K562 (cell line): Measurements from ENCODE around the gene OBSCN. TPM values are rescaled to one million over a fixed set of nuclear protein-coding genes. Genes with fewer than 3 reads are reported as not detected.
A peak's percentile ranks its signal among the peaks of the same experiment; 100 is the strongest.

Experiments
- ATAC-seq: fragments of 200-7000 bp; cut with Tn5 transposase; 3 replicates; pipeline ENCODE4 v1.9.1; 2020; ENCODE audit warnings: moderate library complexity
- BruUV-seq: library from RNA; stranded (reverse); fragments of 400-500 nt; replicated peaks from 2 replicates; lab custom pipeline; 2021; lab: Mats Ljungman, UMichigan
- CTCF ChIA-PET: fragments of 300-600 bp; formaldehyde crosslinking; extraction: SDS; loops from one replicate; lab custom pipeline; 2021; ENCODE audit warnings: low intra/inter-chr PET ratio; lab: Yijun Ruan, JAX
- POLR2A ChIA-PET: fragments of 300-600, 350-650 bp; sonication (Branson Sonifier 250); formaldehyde crosslinking; extraction: SDS; loops from one replicate; lab custom pipeline; 2021; ENCODE audit warnings: antibody characterized with exemption, inconsistent platforms; lab: Yijun Ruan, JAX
- DNase-seq, 4 experiments: peaks; one replicate each; pipeline versions ENCODE4 v3.0.0 to v3.0.0-alpha.2; 2011 to 2018; ENCODE audit warnings: low spot score in 3 of 4, mixed read lengths in 3 of 4; ENCODE audit errors: extremely low read depth in 1 of 4
- FAIRE-seq: peaks from 2 replicates; lab custom pipeline; 2011; peaks lifted over from hg19 to GRCh38; lab: Jason Lieb, UNC
- H2AFZ ChIP-seq: 2 replicates; pipeline ENCODE4 v1.6.0; 2011; ENCODE audit warnings: low read depth, low read length, control low read depth, inconsistent platforms
- H3K27ac ChIP-seq: fragments of 200-600 bp; 3 replicates; pipeline ENCODE4 v1.8.0; 2011; ENCODE audit warnings: low read depth, mild to moderate bottlenecking, control low read depth, inconsistent platforms, low read length, moderate library complexity, mixed read lengths; ENCODE audit errors: extremely low read depth
- H3K27me3 ChIP-seq, 2 experiments: fragments of 300-600 bp in 1 of 2; 2 replicates in 1 of 2; 3 replicates in 1 of 2; pipeline versions ENCODE4 v1.6.0 to v1.8.0; 2011; ENCODE audit warnings: inconsistent platforms in 2 of 2, low read length in 2 of 2, mild to moderate bottlenecking in 1 of 2, mixed read lengths in 1 of 2, moderate library complexity in 1 of 2; ENCODE audit not compliant: control insufficient read depth in 2 of 2, insufficient read depth in 2 of 2
- H3K36me3 ChIP-seq: fragments of 300-600 bp; 3 replicates; pipeline ENCODE4 v1.8.0; 2011; ENCODE audit warnings: mild to moderate bottlenecking, low read length, inconsistent platforms; ENCODE audit not compliant: control insufficient read depth, insufficient read depth
- H3K4me1 ChIP-seq, 2 experiments: fragments of 200-600 bp in 1 of 2; replicated peaks in 1 of 2; 2 replicates in 1 of 2; 3 replicates in 1 of 2; pipeline versions ENCODE4 v1.5.1 to v1.8.0; 2011; ENCODE audit warnings: inconsistent platforms in 2 of 2, low read length in 2 of 2, mild to moderate bottlenecking in 1 of 2, mixed read lengths in 1 of 2, moderate library complexity in 1 of 2; ENCODE audit not compliant: control insufficient read depth in 2 of 2, insufficient read depth in 2 of 2
- H3K4me2 ChIP-seq: 2 replicates; pipeline ENCODE4 v1.6.1; 2011; ENCODE audit warnings: low read length, control low read depth, inconsistent platforms, mixed read lengths; ENCODE audit not compliant: insufficient read depth
- H3K4me3 ChIP-seq: fragments of 200-600 bp; sonication (generic), shearing (Covaris generic); 2 replicates; pipeline ENCODE4 v1.5.1; 2016; ENCODE audit warnings: control low read depth, inconsistent platforms
- H3K79me2 ChIP-seq: fragments of 200-600 bp; 3 replicates; pipeline ENCODE4 v1.8.0; 2011; ENCODE audit warnings: low read length, inconsistent platforms; ENCODE audit not compliant: control insufficient read depth, insufficient read depth
- H3K9ac ChIP-seq, 2 experiments: 2 replicates each; pipeline versions ENCODE4 v1.6.0 to v1.6.1; 2011; ENCODE audit warnings: low read depth in 2 of 2, low read length in 2 of 2, control low read depth in 1 of 2, inconsistent platforms in 1 of 2, mild to moderate bottlenecking in 1 of 2, mixed read lengths in 1 of 2; ENCODE audit not compliant: insufficient read depth in 1 of 2
- H3K9me1 ChIP-seq: one replicate; pipeline ENCODE4 v1.6.0; 2011; ENCODE audit warnings: inconsistent platforms, mild to moderate bottlenecking, low read length, moderate library complexity; ENCODE audit not compliant: control insufficient read depth, insufficient read depth
- H3K9me3 ChIP-seq: replicated peaks from 2 replicates; pipeline ENCODE4 v1.5.1; 2011; ENCODE audit warnings: low read depth, low read length, inconsistent platforms; ENCODE audit not compliant: control insufficient read depth, insufficient read depth
- H4K20me1 ChIP-seq: replicated peaks from 2 replicates; pipeline ENCODE4 v1.6.1; 2011; ENCODE audit warnings: low read length, inconsistent platforms, mixed read lengths; ENCODE audit not compliant: control insufficient read depth, insufficient read depth
- FUS ChIP-seq: fragments of 200-400 bp; formaldehyde crosslinking; optimal IDR thresholded peaks from 2 replicates; pipeline ENCODE3; 2017; ENCODE audit warnings: low read depth, low read length
- HMG20B ChIP-seq: fragments of 250-450 bp; sonication (Bioruptor Pico); IDR thresholded peaks from 2 replicates; pipeline ENCODE4 v1.5.0; 2021; ENCODE audit warnings: mild to moderate bottlenecking
- MEIS2 ChIP-seq: fragments of 450-650 bp; IDR thresholded peaks from 2 replicates; pipeline ENCODE4 v1.6.1; 2014; ENCODE audit warnings: mild to moderate bottlenecking; ENCODE audit not compliant: partially characterized antibody
- RB1 ChIP-seq: fragments of 450-650 bp; IDR thresholded peaks from 2 replicates; pipeline ENCODE4 v1.6.1; 2017; ENCODE audit warnings: low read depth, mild to moderate bottlenecking
- ZBTB17 ChIP-seq: fragments of 450-650 bp; formaldehyde crosslinking; IDR thresholded peaks from 2 replicates; pipeline ENCODE4 v1.4.0; 2020; ENCODE audit warnings: mild to moderate bottlenecking
- WGBS: fragments of 100-300 bp; shearing (Covaris generic); methylation state at CpG from one replicate; pipeline ENCODE4 v1.1.6; 2016; ENCODE audit warnings: low coverage, mixed read lengths; ENCODE audit not compliant: insufficient coverage; ENCODE audit errors: missing lambda C conversion rate; 5-methylcytosine and 5-hydroxymethylcytosine counted together
- in situ Hi-C: fragments of 300-500 bp; cut with MboI; formaldehyde crosslinking; loops from 4 replicates; pipeline ENCODE4 v1.15.0; 2018; ENCODE audit warnings: inconsistent platforms, mixed read lengths
- intact Hi-C: fragments of 100-400 bp; cut with micrococcal nuclease; formaldehyde crosslinking; loops from 2 replicates; pipeline ENCODE4 v1.14.2; 2022
- polyA plus RNA-seq, 8 experiments: library from polyadenylated mRNA; depleted of rRNA in 4 of 8; stranded (reverse) in 5 of 8; unstranded in 3 of 8; fragments of >200 nt; fragmentation: Nextera tagmentation in 2 of 8; fragmentation: Illumina TruSeq in 1 of 8; extraction: Ambion mirVana in 2 of 8; extraction: Trizol in 1 of 8; gene quantifications; 2 replicates each; pipeline versions ENCODE4 v1.2.1 to v1.2.3, GENCODE V29; 2011 to 2014; ENCODE audit warnings: inconsistent platforms in 1 of 8, missing spikeins in 1 of 8
- total RNA-seq, 7 experiments: library from RNA; depleted of rRNA in 6 of 7; stranded (reverse); fragments of >200 nt in 6 of 7; fragmentation: Illumina TruSeq in 2 of 7; extraction: Trizol in 2 of 7; gene quantifications; 2 replicates each; pipeline versions ENCODE4 v1.2.1 to v1.2.3, GENCODE V29; 2011 to 2021; ENCODE audit warnings: low replicate concordance in 1 of 7
- TF ChIP-seq, protein P1 (sequence below): fragments of 250-450 bp; sonication (Bioruptor Pico); IDR thresholded peaks from 2 replicates; pipeline ENCODE4 v1.5.0; 2022; ENCODE audit warnings: mild to moderate bottlenecking
- TF ChIP-seq, protein P2 (sequence below): fragments of 200-600 bp; sonication (generic); IDR thresholded peaks from one replicate; pipeline ENCODE4 v1.6.1; 2012; ENCODE audit warnings: mild to moderate bottlenecking, low read depth, low read length, inconsistent platforms

Gene OBSCN
- total and polyA plus RNA-seq, 9 of the 15 experiments (the other 6 are each of a cell fraction or from before 2014, with no cell fraction given), result 0.18 to 19.7 (median 3.6) TPM

DNA sequence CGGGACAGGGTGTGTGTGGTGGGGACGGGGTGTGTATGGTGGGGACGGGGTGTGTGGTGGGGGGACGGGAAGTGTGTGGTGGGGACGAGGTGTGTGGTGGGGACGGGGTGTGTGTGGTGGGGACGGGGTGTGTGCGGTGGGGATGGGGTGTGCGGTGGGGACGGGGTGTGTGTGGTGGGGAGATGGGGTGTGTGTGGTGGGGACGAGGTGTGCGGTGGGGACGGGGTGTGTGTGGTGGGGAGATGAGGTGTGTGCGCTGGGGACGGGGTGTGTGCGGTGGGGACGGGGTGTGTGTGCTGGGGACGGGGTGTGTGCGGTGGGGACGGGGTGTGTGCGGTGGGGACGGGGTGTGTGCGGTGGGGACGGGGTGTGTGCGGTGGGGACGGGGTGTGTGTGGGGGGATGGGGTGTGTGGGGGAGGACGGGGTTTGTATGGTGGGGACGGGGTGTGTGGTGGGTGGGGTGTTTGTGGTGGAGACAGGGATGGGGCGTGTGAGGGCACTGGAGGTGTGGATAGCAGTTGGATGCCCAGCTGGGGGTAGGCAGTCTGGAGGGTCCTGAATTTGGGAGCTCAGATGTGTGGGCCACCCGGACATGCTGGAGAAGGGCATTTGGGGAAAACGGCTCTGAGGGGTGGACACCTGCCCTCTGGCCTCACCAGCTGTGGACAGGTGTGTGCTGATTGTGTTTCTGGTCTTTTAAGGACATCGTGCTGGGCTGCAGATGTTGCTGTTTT, 25.4 kb upstream of the OBSCN start:
- Histone ChIP-seq H3K27ac (no peak overlapping the region), H3K4me2 (no peak overlapping the region), H3K79me2 (no peaks in the 10 kb centered on the region), H3K4me1 (peaks cover 14 to 22% of the 10 kb centered on the region in 2 experiments; a peak in 4 of 5 replicates), H3K9ac (peak overlapping the region in 1 of 2 experiments; percentile 46; a peak in 1 of 4 replicates), H3K4me3 (no peak overlapping the region), H3K36me3 (no peaks in the 10 kb centered on the region), H2AFZ (no peak overlapping the region), H3K27me3 (no peaks in the 10 kb centered on the region), H3K9me1 (no peaks in the 10 kb centered on the region), H3K9me3 (no peaks in the 10 kb centered on the region), H4K20me1 (0 out of 2 replicates have a peak, but pooled peaks cover 4% of the 10 kb centered on the region)
- intact Hi-C loops, result loop anchor here (5.0 kb wide), 1 partner anchor 50 kb away; no protein-coding TSS in a partner anchor
- no peak for FAIRE-seq
- TF ChIP-seq RB1 (no peak), MEIS2 (no peak), HMG20B (CRISPR knock-in tag) (no peak), ZBTB17 (CRISPR knock-in tag) (no peak), FUS (no peak)
- TF ChIP-seq, protein P1, sequence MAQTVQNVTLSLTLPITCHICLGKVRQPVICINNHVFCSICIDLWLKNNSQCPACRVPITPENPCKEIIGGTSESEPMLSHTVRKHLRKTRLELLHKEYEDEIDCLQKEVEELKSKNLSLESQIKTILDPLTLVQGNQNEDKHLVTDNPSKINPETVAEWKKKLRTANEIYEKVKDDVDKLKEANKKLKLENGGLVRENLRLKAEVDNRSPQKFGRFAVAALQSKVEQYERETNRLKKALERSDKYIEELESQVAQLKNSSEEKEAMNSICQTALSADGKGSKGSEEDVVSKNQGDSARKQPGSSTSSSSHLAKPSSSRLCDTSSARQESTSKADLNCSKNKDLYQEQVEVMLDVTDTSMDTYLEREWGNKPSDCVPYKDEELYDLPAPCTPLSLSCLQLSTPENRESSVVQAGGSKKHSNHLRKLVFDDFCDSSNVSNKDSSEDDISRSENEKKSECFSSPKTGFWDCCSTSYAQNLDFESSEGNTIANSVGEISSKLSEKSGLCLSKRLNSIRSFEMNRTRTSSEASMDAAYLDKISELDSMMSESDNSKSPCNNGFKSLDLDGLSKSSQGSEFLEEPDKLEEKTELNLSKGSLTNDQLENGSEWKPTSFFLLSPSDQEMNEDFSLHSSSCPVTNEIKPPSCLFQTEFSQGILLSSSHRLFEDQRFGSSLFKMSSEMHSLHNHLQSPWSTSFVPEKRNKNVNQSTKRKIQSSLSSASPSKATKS (CRISPR knock-in tag), result no peak
- TF ChIP-seq, protein P2, sequence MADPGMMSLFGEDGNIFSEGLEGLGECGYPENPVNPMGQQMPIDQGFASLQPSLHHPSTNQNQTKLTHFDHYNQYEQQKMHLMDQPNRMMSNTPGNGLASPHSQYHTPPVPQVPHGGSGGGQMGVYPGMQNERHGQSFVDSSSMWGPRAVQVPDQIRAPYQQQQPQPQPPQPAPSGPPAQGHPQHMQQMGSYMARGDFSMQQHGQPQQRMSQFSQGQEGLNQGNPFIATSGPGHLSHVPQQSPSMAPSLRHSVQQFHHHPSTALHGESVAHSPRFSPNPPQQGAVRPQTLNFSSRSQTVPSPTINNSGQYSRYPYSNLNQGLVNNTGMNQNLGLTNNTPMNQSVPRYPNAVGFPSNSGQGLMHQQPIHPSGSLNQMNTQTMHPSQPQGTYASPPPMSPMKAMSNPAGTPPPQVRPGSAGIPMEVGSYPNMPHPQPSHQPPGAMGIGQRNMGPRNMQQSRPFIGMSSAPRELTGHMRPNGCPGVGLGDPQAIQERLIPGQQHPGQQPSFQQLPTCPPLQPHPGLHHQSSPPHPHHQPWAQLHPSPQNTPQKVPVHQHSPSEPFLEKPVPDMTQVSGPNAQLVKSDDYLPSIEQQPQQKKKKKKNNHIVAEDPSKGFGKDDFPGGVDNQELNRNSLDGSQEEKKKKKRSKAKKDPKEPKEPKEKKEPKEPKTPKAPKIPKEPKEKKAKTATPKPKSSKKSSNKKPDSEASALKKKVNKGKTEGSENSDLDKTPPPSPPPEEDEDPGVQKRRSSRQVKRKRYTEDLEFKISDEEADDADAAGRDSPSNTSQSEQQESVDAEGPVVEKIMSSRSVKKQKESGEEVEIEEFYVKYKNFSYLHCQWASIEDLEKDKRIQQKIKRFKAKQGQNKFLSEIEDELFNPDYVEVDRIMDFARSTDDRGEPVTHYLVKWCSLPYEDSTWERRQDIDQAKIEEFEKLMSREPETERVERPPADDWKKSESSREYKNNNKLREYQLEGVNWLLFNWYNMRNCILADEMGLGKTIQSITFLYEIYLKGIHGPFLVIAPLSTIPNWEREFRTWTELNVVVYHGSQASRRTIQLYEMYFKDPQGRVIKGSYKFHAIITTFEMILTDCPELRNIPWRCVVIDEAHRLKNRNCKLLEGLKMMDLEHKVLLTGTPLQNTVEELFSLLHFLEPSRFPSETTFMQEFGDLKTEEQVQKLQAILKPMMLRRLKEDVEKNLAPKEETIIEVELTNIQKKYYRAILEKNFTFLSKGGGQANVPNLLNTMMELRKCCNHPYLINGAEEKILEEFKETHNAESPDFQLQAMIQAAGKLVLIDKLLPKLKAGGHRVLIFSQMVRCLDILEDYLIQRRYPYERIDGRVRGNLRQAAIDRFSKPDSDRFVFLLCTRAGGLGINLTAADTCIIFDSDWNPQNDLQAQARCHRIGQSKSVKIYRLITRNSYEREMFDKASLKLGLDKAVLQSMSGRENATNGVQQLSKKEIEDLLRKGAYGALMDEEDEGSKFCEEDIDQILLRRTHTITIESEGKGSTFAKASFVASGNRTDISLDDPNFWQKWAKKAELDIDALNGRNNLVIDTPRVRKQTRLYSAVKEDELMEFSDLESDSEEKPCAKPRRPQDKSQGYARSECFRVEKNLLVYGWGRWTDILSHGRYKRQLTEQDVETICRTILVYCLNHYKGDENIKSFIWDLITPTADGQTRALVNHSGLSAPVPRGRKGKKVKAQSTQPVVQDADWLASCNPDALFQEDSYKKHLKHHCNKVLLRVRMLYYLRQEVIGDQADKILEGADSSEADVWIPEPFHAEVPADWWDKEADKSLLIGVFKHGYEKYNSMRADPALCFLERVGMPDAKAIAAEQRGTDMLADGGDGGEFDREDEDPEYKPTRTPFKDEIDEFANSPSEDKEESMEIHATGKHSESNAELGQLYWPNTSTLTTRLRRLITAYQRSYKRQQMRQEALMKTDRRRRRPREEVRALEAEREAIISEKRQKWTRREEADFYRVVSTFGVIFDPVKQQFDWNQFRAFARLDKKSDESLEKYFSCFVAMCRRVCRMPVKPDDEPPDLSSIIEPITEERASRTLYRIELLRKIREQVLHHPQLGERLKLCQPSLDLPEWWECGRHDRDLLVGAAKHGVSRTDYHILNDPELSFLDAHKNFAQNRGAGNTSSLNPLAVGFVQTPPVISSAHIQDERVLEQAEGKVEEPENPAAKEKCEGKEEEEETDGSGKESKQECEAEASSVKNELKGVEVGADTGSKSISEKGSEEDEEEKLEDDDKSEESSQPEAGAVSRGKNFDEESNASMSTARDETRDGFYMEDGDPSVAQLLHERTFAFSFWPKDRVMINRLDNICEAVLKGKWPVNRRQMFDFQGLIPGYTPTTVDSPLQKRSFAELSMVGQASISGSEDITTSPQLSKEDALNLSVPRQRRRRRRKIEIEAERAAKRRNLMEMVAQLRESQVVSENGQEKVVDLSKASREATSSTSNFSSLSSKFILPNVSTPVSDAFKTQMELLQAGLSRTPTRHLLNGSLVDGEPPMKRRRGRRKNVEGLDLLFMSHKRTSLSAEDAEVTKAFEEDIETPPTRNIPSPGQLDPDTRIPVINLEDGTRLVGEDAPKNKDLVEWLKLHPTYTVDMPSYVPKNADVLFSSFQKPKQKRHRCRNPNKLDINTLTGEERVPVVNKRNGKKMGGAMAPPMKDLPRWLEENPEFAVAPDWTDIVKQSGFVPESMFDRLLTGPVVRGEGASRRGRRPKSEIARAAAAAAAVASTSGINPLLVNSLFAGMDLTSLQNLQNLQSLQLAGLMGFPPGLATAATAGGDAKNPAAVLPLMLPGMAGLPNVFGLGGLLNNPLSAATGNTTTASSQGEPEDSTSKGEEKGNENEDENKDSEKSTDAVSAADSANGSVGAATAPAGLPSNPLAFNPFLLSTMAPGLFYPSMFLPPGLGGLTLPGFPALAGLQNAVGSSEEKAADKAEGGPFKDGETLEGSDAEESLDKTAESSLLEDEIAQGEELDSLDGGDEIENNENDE, result no peak
- in situ Hi-C loops, result no loop called here
- WGBS, result 52% methylated on average over 6 of the region's 32 CpGs
- CTCF ChIA-PET, result no interaction called here
- POLR2A ChIA-PET, result no interaction called here
- no peak for DNase-seq
- no TSS peak for BruUV-seq
- ATAC-seq, result no peak
